ENCODE measurements around the gene IL20RA. TPM values are rescaled to one million over a fixed set of nuclear protein-coding genes. Genes with fewer than 3 reads are reported as not detected.
A peak's percentile ranks its signal among the peaks of the same experiment; 100 is the strongest.
"Not testable (repeated sequence)": the region's sequence is repeated elsewhere in the genome, so short reads cannot be mapped to it uniquely, and the experiment has no call there.

Gene IL20RA
- total RNA-seq, 6 donors from 2014 or later: 7.5 to 44.8 (median 9.7) TPM

DNA sequence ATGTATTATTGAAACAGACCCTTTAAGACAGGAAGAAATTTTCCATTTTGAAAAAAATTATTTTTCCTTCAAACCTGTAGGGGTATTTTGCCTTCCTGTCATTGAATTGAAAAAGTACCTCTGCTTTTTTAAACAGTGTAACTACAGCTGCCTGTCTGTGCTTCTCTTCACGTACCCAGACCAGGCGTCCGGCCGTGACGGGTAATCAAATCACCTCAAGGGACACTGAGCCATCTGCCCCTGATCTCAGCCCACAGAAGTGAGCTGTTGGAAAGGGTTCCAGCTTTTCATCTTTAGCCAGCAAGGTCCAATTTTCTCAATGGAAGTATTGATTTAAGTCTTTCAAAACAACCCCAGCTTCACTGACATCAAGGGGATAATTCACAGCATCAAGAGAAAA, 64.7 kb downstream of the IL20RA start:
- no peak for TF ChIP-seq POLR2AphosphoS5 (IDR thresholded peaks at IDR 0.05)
- no peak for ATAC-seq (ENCODE audit: low FRiP score in 2 of 2)
- no peaks in the 10 kb centered on the region for H3K9me3 ChIP-seq
- no peak overlapping the region for H3K27ac ChIP-seq
- no peak overlapping the region for H3K4me3 ChIP-seq
- WGBS, 2 donors: 70 to 72% methylated on average over 5 of the region's 5 CpGs
- no peaks in the 10 kb centered on the region for H3K36me3 ChIP-seq
- no peaks in the 10 kb centered on the region for H3K27me3 ChIP-seq
- H3K4me1 ChIP-seq: no peaks in the 10 kb centered on the region
- no peak for DNase-seq

DNA sequence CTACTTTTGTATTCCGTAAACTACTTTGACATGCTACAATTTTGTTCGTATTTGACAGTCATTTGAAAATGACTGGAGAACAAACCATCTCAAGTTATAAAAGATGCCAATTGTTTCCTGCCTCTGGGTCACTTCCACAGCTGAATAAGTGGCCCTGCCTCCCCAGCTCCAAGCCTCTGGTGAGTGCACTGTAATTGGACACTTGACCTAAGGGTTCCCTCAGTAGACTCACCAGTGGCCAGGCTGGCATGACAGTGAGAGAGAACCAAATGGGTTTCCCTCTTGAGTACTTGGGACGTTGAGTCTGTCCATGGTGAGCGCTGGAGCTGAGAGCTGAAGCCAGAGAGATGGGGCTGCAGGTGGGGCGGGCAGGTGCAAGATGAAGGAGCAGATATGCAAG, 65.6 kb downstream of the IL20RA start:
- ATAC-seq (ENCODE audit: low FRiP score in 2 of 2) (no peak), DNase-seq (no peak)
- H3K9me3 ChIP-seq: no peaks in the 10 kb centered on the region
- no peaks in the 10 kb centered on the region for H3K27me3 ChIP-seq
- TF ChIP-seq POLR2A (IDR thresholded peaks at IDR 0.05): no peak
- no peak for TF ChIP-seq EP300 (IDR thresholded peaks at IDR 0.05)
- TF ChIP-seq, protein P1, sequence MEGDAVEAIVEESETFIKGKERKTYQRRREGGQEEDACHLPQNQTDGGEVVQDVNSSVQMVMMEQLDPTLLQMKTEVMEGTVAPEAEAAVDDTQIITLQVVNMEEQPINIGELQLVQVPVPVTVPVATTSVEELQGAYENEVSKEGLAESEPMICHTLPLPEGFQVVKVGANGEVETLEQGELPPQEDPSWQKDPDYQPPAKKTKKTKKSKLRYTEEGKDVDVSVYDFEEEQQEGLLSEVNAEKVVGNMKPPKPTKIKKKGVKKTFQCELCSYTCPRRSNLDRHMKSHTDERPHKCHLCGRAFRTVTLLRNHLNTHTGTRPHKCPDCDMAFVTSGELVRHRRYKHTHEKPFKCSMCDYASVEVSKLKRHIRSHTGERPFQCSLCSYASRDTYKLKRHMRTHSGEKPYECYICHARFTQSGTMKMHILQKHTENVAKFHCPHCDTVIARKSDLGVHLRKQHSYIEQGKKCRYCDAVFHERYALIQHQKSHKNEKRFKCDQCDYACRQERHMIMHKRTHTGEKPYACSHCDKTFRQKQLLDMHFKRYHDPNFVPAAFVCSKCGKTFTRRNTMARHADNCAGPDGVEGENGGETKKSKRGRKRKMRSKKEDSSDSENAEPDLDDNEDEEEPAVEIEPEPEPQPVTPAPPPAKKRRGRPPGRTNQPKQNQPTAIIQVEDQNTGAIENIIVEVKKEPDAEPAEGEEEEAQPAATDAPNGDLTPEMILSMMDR (IDR thresholded peaks at IDR 0.05): no peak
- TF ChIP-seq POLR2AphosphoS5 (IDR thresholded peaks at IDR 0.05): no peak
- no peaks in the 10 kb centered on the region for H3K36me3 ChIP-seq
- H3K4me1 ChIP-seq: no peaks in the 10 kb centered on the region
- H3K4me3 ChIP-seq: no peak overlapping the region
- WGBS, 2 donors: 80 to 81% methylated on average over 5 of the region's 5 CpGs
- H3K27ac ChIP-seq: no peak overlapping the region

DNA sequence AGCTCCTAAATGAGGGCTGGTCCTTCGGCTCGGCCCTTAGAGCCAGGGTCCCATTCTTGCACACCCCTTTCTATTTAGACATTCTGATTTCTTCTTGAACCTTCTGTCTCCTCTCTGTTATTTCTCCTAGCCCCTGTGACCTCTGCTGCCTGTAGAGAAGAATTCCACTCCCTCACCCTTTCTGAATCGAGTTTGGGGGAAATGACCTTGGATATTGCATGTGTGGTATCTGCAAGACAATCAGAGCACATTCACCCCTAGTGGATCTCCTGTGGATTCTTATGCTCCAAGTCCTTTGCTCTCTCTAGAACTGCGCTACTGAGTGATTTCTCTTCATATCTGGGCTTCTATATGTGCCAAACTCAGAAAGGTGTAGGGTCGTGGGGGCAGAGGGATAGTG, 67.7 kb downstream of the IL20RA start:
- no peak overlapping the region for H3K27ac ChIP-seq
- H3K9me3 ChIP-seq: no peaks in the 10 kb centered on the region
- TF ChIP-seq POLR2AphosphoS5 (IDR thresholded peaks at IDR 0.05) (no peak), EP300 (IDR thresholded peaks at IDR 0.05) (no peak), POLR2A (IDR thresholded peaks at IDR 0.05) (no peak)
- TF ChIP-seq, protein P1 (IDR thresholded peaks at IDR 0.05): no peak
- WGBS, 2 donors: 67 to 76% methylated on average over 5 of the region's 5 CpGs
- no peaks in the 10 kb centered on the region for H3K27me3 ChIP-seq
- ATAC-seq (ENCODE audit: low FRiP score in 2 of 2) (no peak), DNase-seq (no peak)
- no peaks in the 10 kb centered on the region for H3K36me3 ChIP-seq
- no peak overlapping the region for H3K4me3 ChIP-seq
- no peaks in the 10 kb centered on the region for H3K4me1 ChIP-seq

DNA sequence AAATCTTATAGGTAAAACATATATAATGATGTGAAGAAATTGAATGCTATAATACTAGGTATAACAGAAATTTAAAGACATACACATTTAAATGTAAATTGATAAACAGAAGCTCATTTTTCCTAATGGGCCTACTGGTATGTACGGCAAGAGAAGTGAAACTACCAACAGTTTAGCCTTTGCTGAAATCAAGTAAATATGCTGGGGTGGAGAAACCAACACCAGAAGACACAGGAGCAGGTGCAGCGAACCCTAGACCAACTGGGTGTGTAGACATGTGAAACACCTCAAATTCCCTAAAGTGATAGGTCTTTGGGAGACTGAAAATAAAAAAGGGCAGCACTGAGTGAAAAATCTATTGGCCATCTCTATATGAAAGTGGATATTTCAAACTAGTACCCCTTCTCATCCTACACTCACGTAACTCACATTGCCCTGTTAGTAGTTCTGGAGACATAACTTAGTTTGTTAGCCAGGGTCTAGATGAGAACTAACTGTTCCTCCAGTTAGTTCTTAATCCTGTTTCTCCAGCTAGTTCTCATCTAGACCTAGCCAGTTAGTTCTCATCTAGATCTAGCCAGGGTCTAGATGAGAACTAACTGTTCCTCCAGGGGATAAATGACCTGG, 69.6 kb downstream of the IL20RA start:
- no peak overlapping the region for H3K4me3 ChIP-seq

DNA sequence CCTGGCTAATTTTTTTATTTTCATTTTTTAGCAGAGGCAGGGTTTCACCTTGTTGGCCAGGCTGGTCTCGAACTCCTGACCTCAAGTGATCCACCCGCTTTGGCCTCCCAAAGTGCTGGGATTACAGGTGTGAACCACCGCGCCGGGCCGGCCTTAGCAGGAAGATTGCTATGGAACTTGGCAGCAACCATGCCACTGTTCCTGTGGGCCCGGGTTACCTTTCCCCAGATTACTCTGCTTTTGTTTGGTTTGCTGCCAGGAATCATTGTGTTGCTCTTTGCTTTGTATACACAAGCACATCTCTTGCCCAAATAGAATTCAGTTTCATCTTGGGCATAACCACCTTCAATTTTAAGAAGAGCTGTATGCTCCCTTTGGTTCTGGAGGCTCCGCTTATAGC, 71.0 kb downstream of the IL20RA start:
- H3K27me3 ChIP-seq; H3K9me3 ChIP-seq; H3K36me3 ChIP-seq; H3K4me1 ChIP-seq; ATAC-seq (ENCODE audit: low FRiP score in 2 of 2); H3K4me3 ChIP-seq; H3K27ac ChIP-seq: not testable (repeated sequence)
- peak in 1 of 2 donors; percentile 51 for DNase-seq
- WGBS, 2 donors: 71 to 79% methylated on average over 8 of the region's 8 CpGs

More for the DNA sequence above, 69.6 kb downstream of the IL20RA start:
- no peak for DNase-seq
- no peak for ATAC-seq (ENCODE audit: low FRiP score in 2 of 2)
- WGBS, 2 donors: 87 to 93% methylated on average over 3 of the region's 3 CpGs
- no peak for TF ChIP-seq EP300 (IDR thresholded peaks at IDR 0.05)
- no peak for TF ChIP-seq POLR2A (IDR thresholded peaks at IDR 0.05)
- TF ChIP-seq, protein P1 (IDR thresholded peaks at IDR 0.05): no peak
- TF ChIP-seq POLR2AphosphoS5 (IDR thresholded peaks at IDR 0.05): no peak
- Histone ChIP-seq H3K4me1 (no peaks in the 10 kb centered on the region), H3K27ac (no peak overlapping the region), H3K27me3 (no peaks in the 10 kb centered on the region), H3K36me3 (no peaks in the 10 kb centered on the region), H3K9me3 (no peaks in the 10 kb centered on the region)

DNA sequence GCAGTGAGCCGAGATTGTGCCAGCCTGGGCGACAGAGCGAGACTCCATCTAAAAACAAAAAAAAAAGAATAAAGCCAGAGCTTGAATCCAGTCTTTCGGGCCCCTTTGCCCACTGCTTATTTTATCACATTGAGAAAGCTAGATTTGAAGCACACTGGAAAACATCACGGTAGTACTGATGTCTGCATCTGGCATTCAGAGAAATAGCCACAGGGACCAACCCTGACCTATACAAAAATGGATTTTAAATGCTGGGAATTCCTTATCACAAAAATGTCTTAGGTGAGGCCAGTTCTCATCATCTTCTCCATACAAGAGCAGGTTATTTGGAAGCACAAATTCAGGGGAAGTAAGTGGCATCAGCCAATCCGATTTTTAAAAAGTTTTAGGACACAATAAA, 73.2 kb downstream of the IL20RA start:
- 88 to 92% methylated on average over 6 of the region's 6 CpGs for WGBS, 2 donors
- H3K36me3 ChIP-seq: no peaks in the 10 kb centered on the region
- no peak for DNase-seq
- no peak overlapping the region for H3K4me3 ChIP-seq
- H3K27me3 ChIP-seq: no peaks in the 10 kb centered on the region
- no peak overlapping the region for H3K27ac ChIP-seq
- no peaks in the 10 kb centered on the region for H3K9me3 ChIP-seq
- TF ChIP-seq, protein P1 (IDR thresholded peaks at IDR 0.05): no peak
- no peak for TF ChIP-seq POLR2A (IDR thresholded peaks at IDR 0.05)
- TF ChIP-seq EP300 (IDR thresholded peaks at IDR 0.05): no peak
- H3K4me1 ChIP-seq: peaks cover 0 to 6% (median 0%) of the 10 kb centered on the region in 4 donors
- ATAC-seq (ENCODE audit: low FRiP score in 2 of 2): no peak
